GM23248 (cell line): ENCODE results near the gene S100PBP.

ENCODE experiments used
- EZH2 ChIP-seq: fragments of 200-600 bp; sonication (generic); IDR thresholded peaks from 2 replicates; pipeline ENCODE4 v1.6.1; 2018; ENCODE audit warnings: antibody characterized with exemption, mild to moderate bottlenecking; ENCODE audit not compliant: insufficient read depth, poor library complexity, severe bottlenecking
- EZH2phosphoT487 ChIP-seq: fragments of 200-600 bp; sonication (generic); IDR thresholded peaks from 2 replicates; pipeline ENCODE4 v1.6.1; 2018; ENCODE audit warnings: antibody characterized with exemption, moderate library complexity, mild to moderate bottlenecking, low read depth; ENCODE audit not compliant: insufficient read depth

- TF ChIP-seq EZH2 (no peak), EZH2phosphoT487 (no peak)
Measured at GRCh38 chr1:32901823-32902534, 84.5 kb downstream of the S100PBP start.
